GM18499 (cell line): ENCODE measurements around the gene MAGI3.
"Not testable (repeated sequence)": the region's sequence is repeated elsewhere in the genome, so short reads cannot be mapped to it uniquely, and the experiment has no call there.

Experiments used
- ATAC-seq: cut with Tn5 transposase; IDR thresholded peaks from one replicate; pipeline ENCODE4 v1.9.1; 2021; ENCODE audit warnings: moderate number of reproducible peaks; ENCODE audit not compliant: insufficient read depth, unreplicated experiment

Gene MAGI3

DNA sequence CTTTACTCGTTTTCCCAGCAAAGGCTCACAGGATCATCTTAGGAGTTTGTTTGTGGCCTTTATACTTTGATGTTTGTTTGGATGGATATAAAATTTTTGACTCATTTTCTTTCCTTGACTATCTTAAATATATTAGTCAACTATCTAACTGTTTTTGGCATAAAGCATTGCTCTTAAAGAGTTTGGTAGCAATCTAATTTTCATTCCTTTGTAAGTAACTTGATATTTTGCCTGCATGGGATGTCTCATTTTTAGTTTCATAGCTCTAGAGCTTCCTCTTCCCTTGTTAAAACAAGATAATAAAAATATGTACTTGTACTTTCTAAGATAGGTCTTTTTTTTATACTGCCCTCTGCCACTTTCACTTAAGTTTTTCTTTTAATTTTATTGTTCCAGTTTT, 161.9 kb downstream of the MAGI3 start:
- no peak for ATAC-seq

DNA sequence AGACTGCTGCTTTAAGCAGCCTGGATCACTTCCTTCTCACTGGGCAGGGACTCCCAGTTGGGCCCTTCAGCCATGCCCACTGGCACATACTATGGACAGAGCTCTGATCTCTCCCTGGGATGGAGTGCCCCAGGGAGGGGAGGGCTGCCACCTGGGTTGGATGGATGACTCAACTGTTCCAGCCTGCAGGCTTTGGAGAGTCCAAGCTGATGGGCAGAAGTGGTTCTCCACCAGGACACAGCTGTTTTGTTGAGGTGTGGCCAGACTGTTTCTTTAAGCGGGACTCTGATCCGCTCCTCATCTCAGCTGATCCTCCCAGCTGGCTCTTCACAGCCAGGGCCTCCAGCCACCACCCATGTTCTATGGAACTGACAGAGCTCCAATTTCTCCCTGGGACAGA, 166.9 kb downstream of the MAGI3 start:
- ATAC-seq = no peak

DNA sequence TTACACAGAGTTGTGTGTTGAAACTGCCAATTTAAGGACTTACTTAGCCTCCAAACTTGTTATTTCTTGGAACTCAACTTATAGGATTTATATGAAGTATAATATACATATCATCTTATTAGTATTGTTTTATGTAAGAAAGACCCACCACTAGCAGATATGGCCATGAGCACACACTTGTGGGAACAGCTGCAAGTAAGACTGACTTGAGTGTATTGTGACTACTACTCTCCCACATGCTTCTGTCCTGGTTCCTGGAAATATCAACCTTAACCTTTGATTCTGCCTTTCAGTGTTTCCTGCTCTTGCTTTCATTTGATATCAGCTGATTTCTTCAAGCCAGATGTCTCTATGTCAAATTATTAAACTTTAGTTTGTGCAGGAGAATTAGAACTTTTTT, 175.3 kb downstream of the MAGI3 start:
- ATAC-seq = no peak

DNA sequence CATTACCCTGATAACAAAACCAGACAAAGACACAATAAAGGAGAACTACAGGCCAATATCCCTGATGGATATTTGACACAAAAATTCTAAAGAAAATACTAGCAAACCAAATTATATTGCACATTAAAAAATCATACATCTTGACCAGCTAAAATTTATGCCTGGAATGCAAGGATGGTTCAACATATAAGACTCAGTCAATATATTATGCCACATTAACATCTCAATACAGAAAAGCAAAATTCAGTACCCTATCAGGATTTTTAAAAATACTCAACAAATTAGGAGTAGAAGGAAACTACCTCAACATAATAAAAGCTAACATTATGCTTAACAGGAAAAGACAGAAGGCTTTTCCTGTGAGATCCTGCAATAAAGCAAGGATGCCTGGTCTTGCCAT, 177.1 kb downstream of the MAGI3 start:
- ATAC-seq = no peak

DNA sequence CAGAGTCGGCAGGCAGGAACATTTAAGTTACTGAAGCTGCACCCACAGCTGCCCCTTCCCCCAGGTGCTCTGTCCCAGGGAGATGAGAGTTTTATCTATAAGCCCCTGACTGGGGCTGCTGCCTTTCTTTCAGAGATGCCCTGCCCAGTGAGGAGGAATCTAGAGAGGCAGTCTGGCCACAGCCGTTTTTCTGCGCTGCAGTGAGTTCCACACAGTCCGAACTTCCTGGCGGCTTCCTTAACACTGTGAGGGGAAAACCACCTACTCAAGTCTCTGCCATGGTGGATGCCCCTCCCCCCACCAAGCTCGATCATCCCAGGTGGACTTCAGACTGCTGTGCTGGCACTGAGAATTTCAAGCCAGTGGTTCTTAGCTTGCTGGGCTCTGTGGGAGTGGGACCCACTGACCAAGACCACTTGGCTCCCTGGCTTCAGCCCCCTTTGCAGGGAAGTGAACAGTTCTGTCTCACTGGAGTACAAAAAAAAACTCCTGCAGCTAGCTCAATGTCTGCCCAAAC, 185.5 kb downstream of the MAGI3 start:
- not testable (repeated sequence) for ATAC-seq

DNA sequence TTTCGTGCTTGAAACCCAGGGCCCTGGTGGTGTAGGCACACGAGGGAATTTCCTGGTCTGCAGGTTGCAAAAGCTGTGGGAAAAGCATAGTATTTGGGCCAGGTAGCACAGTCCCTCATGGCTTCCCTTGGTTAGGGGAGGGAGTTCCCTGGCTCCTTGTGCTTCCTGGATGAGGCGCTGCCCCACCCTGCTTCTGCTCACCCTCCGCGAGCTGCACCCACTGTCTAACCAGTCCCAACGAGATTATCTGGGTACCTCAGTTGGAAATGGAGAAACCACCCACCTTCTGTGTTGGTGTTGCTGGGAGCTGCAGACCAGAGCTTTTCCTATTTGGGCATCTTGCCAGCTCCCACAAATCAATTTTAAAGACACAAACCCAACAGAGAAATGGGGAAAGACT, 186.0 kb downstream of the MAGI3 start:
- no peak for ATAC-seq

DNA sequence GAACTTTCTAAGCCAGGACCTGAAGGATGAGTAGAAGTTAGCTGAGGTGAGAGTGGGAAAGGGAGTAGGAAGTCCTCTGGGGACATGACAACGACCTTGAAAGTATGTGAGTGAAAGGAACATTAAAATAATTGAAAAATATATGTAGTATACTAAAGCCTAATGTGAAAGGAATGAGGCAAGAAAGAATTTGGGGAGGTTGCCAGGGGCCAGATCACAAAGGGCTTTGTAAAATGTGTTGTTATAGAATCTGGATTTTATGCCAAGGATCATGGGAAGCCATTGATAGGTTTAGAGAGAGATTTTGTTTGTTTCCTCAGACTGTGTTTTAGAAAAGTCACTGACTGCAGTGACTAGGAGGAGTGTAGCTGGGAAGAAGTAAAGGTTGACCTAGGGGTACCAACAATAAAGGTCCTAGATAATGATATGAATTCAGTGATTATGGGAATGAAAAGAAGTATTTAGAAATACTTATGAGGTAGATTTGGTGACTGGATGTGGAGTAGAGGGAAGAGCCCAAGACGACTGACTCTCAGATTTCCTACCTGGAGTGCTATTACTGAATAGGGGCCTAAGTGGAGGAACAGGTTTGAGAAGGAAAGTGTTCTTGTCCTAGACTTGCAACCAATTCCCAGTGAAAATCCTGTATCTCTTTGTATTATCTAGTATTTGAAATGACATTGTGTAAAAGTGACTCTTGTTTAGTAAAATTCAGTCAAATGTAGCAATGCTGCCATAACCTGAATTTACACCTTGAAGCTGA, 189.1 kb downstream of the MAGI3 start:
- no peak for ATAC-seq

DNA sequence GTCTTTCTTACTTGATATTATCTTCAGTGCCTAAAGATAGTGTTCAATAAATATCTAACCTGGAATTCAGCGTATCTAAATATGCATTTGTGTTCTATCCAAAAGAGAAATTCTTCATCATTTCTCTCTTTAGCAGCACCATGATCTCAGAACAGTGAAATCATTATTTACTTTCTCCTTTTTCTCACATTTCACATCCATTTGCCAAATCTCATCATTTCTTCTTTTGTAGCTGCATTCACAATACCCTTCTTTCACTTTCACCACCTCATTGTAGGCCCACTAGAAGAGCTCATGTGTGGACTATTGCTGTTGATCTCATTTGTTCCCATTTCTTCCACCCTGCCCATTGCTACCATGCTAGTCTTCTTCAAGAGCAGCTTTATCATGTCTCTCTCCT, 191.0 kb downstream of the MAGI3 start:
- ATAC-seq = no peak

DNA sequence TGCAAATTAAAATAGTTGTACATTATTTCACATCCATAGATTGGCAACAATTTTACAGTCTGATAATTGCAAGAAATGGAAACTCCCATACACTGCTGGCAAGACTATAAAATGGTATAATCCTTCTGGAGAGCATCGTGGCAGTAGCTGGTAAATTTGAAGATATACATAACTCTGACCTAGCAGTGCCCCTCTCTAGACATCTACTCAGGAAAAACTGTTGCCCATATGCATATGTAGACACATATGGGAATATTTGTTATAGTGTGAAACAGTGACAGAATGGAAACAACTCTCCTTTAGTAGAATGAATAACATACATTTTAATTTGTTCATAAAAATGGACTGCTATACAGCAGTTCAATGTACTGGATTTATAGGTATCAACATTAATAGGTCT, 191.8 kb downstream of the MAGI3 start:
- no peak for ATAC-seq

DNA sequence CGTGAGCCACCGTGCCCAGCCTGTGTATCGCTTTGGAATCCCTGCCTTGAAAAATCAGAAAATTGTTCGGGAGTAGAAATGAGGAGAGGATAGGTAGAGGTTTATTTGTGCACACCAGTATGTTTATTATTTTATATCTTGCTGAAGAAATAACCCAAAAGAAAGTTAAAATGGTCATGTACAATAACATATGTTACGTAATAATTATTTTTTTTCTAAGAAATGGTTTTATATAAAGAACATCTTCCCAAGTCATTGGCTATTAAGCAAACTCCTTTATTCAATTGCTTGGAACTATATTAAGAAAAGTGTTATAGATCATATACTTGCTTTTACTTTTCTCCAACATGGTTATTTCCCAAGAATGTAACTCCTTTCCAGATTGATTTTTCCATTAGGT, 197.2 kb downstream of the MAGI3 start:
- ATAC-seq = no peak

DNA sequence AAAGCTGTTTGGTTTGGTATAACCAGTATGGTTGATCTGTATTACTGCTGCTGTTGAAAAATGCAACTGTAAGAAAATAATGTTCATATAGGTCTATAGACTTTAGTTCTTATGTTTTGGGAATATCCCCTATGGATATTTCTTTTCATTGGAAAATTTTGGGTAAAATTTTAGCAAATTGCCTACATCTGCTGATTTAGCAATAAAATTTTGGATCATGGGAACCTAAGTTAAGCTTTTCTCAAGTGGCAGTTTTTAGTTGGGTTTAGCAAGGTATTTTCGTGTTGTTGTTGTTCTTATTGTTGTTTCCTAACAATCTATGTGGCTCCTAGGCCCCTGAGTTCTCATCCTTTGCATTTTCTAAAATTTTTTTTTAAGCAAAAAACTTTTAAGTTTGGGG, 201.9 kb downstream of the MAGI3 start:
- no peak for ATAC-seq

DNA sequence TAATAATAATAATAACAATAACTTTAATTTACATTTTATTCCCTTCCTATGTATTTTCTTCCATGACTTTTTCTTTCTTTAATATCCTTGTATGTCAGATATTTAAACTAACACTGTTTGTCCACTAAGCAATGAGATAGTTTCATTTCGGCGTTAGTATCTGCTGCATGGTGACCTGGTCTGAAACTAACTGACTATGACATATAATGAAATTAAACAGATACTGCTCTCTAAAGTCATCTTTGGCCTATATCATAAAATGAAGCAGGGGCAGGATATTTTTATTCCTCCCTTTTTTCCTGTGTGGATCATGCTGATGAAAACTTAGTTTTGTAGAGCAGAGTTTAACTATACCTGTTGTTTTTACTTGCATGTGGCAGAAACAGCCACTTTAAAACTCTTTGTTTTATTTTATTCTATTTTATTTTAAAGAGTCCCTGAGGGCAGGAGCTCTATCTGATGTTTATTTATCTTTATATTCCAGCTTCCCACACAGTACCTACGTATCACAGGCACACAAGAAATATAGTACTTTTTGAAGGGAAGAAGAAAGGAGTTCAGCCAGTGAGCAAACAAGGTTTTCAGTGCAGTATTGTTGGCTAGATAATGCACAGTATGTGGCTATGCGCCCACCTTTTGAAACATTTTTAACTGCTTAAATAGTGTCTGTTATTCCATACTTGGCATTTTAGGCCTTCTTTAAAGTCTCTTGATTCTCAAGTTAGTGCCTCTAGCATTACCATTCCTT, 203.4 kb downstream of the MAGI3 start:
- no peak for ATAC-seq

DNA sequence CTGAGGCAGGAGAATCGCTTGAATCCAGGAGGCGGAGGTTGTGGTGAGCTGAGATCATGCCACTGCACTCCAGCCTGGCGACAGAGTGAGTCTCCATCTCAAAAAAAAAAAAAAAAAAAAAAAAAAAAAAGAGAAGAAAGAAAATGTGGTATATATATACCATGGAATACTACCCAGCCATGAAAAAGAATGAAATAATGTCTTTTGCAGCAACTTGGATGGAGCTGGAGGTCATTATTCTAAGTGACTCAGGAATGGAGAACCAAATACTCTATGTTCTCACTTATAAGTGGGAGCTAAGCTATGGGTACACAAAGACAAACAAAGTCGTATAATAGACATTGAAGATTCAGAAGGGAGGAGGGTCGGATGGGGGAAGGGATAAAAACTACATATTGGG, 214.2 kb downstream of the MAGI3 start:
- not testable (repeated sequence) for ATAC-seq

DNA sequence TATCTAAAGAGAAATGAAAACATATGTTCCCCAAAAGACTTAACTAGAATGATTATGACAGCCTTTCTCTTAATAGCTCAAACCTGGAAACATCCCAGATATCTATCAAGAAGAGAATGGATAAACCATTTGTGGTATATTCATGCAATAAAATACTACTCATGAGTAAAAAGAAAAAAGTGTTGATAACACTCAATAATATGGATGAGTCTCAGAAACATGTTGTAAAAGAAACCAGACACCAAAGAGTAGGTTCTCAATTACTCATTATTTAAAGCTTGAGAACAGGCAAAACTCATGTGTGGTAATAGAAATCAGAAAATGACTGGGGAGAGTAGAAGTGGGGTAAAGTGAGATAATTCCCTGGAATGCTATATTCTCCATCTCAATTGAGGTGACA, 214.8 kb downstream of the MAGI3 start:
- ATAC-seq = no peak

DNA sequence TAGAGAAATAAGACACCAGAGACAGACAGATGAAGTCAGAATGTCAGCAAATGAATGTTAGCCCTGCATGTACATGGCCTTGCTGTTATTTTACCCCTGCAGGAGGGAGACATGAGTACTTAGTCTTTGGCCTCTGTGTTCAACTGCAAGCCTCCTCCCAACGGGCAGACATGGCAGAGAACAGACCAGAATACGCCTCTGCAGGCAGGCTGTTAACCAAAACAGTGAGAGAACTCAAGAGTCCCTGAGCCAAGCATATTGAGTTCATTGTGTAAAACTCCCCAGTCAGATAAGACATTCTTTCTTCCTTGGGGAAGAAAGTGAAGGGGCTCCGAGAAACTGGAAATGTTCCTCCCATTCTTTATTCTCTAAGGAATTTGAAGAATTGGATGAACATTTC, 218.1 kb downstream of the MAGI3 start:
- ATAC-seq = no peak

DNA sequence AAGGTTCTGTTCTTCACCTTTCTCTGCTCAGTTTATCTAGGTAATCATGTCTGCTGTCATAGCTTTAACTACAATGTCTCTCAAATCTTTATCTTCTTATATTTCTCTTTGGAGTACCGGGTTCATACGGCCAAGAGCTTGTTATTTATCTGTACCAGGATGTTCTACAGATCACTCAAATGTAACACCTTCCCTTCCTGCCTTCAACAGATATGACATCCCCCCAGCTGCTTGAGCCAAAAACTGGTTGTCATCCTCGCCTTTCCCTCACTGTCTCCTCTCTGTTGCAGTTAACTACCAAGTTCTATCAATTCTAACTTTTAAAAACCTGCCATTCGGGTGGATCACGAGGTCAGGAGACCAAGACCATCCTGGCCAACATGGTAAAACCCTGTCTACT, 220.1 kb downstream of the MAGI3 start:
- ATAC-seq = no peak

DNA sequence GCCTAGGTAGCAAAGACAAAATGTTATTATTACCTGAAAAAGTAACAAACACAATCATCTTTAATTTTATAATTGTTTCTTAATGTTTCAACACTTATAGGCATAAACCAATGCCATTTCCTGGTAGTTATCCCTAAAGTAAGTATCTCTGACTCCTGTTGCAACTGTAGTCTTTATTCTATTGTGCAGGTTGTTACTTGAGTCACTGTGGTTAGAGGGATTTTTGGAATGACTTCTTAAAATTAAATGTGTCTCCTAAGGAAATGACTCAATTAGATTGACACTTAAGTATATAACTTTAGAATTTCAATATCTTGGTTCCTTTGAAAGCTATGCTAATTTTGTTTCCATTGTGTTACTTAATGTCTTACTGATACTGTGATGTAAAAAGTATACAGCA, 225.1 kb downstream of the MAGI3 start:
- no peak for ATAC-seq

DNA sequence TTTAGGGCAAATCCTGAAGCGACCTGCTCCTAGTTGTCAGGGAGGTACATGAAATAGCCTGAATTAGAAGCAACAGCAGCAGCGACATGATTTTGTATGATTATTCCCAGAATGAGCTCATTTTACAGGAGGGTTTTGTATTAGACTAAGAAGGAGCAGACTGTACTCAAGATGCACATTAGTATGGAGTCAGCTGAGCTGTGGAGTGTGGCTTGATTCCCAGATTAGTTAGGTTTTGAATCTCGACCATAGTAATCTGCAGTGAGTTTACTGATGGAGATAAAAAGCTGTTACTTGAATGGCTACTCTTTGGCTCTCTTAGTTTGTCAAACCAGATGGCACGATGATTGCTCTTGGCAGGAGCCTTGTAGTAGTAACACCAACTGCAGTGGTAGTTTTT, 225.8 kb downstream of the MAGI3 start:
- no peak for ATAC-seq

DNA sequence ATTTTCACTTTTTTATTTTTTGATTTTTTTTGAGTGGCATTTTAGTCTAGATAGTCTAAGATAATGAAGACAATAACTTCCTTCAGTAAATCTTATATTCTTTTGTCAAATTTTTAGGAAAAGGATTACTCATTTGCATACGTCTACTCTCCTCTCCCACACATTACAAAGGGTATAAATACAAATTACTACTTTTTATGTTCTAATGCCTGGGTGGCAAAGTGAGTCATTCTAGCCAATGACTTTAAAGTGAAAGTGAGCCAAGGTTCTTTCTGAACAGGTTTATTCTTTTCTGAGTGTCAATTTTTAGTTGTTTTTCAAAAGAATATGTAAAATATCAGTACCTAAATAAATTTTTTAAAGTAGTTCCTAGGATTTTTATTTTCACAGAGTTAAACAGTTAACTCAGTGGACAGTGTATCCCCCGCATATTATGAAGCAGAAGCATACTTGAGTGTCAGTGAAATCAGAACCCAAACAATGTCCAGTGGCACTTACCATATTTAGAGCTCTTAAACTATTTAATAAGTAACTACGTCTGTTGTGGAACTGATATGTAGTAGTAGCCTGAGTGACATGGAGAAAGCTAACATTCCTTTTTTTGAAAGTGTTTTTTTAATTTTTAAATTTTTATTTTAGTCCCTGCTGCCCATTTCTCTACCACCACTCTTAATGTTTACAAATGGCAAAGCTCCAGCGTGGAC, 227.3 kb downstream of the MAGI3 start:
- ATAC-seq = no peak

DNA sequence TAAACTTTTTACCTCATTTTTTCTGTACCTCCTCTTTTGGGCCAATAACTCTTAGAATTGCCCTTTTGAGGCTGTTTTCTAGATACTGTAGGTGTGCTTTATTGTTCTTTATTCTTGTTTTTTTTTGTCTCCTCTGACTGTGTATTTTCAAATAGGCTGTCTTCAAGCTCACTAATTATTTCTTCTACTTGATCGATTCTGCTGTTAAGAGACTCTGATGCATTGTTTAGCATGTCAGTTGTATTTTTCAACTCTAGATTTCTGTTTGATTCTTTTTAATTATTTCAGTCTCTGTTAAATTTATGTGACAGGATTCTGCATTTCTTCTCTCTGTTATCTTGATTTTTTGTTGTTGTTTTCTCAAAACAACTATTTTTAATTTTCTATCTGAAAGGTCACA, 238.7 kb downstream of the MAGI3 start:
- no peak for ATAC-seq
